Duodenal mucosa (tissue), 2 donors: Measurements from ENCODE around the gene COL27A1.

Experiments
- H3K27ac ChIP-seq: one replicate; pipeline ENCODE4 v1.7.0; 2013; ENCODE audit warnings: low read depth, low read length
- H3K27me3 ChIP-seq, 2 donors: one replicate each; pipeline ENCODE4 v1.7.0; 2013; ENCODE audit warnings: low read length in 2 of 2, control low read depth in 1 of 2; ENCODE audit not compliant: insufficient read depth in 2 of 2, control insufficient read depth in 1 of 2
- H3K36me3 ChIP-seq, 2 donors: one replicate each; pipeline ENCODE4 v1.7.0; 2013; ENCODE audit warnings: low read length in 2 of 2, control low read depth in 1 of 2; ENCODE audit not compliant: insufficient read depth in 2 of 2, control insufficient read depth in 1 of 2
- H3K4me1 ChIP-seq, 2 donors: one replicate each; pipeline ENCODE4 v1.7.0; 2013; ENCODE audit warnings: low read length in 2 of 2, control low read depth in 1 of 2; ENCODE audit not compliant: insufficient read depth in 2 of 2, control insufficient read depth in 1 of 2
- H3K4me3 ChIP-seq, 2 donors: one replicate each; pipeline ENCODE4 v1.7.0; 2013; ENCODE audit warnings: low read length in 2 of 2, low read depth in 1 of 2
- H3K9ac ChIP-seq, 2 donors: one replicate each; pipeline ENCODE4 v1.7.0; 2013; ENCODE audit warnings: low read length in 2 of 2, low read depth in 1 of 2
- H3K9me3 ChIP-seq, 2 donors: one replicate each; pipeline ENCODE4 v1.7.0; 2013; ENCODE audit warnings: low read length in 2 of 2, control low read depth in 1 of 2; ENCODE audit not compliant: control insufficient read depth in 1 of 2

Gene COL27A1

DNA sequence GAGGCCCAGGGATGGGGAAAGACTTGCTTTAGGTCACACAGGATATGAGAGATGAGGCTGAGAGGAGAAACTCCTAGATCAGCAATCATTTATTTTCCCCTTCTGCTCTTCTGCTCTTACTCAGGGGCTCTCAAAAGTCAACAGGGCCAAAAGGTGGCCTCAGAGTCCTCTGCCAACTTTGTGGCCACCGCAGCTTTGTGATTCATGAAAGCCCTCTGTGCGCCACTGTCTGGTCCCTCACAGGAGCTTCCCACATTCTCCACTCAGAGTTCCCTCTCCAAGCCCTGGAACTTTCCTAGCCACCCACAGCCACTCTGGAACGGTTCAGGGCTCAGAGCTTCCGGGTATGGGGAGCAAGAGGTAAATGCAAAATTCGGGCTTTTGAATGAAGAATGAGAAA, 82.4 kb downstream of the COL27A1 start:
- Histone ChIP-seq H3K9ac (no peak overlapping the region), H3K27me3 (no peaks in the 10 kb centered on the region), H3K4me1 (no peaks in the 10 kb centered on the region), H3K36me3 (no peaks in the 10 kb centered on the region), H3K4me3 (no peak overlapping the region), H3K9me3 (no peaks in the 10 kb centered on the region), H3K27ac (no peak overlapping the region)

DNA sequence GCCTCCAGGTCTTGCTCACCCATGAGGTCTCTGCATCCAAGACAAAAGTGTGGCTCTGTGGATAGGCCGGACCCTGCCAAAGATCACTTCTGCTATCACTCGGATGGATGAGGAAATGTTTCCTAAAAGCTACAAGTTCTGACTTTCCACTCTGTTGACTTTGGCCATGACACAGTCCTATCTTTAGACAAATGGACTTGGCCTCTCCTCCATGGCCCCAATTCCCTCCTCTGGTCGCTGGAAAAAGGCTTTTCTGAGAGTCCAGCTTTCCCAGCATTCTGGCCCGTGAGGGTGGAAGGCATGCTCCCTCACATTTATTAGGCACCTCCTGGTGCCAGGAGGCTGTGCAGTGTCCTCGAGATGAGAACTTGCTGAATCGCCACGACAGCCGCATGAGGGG, 83.1 kb downstream of the COL27A1 start:
- H3K4me3 ChIP-seq = no peak overlapping the region
- H3K27me3 ChIP-seq = no peaks in the 10 kb centered on the region
- no peaks in the 10 kb centered on the region for H3K9me3 ChIP-seq
- H3K27ac ChIP-seq = no peak overlapping the region
- no peak overlapping the region for H3K9ac ChIP-seq
- H3K4me1 ChIP-seq = no peaks in the 10 kb centered on the region
- H3K36me3 ChIP-seq = no peaks in the 10 kb centered on the region

DNA sequence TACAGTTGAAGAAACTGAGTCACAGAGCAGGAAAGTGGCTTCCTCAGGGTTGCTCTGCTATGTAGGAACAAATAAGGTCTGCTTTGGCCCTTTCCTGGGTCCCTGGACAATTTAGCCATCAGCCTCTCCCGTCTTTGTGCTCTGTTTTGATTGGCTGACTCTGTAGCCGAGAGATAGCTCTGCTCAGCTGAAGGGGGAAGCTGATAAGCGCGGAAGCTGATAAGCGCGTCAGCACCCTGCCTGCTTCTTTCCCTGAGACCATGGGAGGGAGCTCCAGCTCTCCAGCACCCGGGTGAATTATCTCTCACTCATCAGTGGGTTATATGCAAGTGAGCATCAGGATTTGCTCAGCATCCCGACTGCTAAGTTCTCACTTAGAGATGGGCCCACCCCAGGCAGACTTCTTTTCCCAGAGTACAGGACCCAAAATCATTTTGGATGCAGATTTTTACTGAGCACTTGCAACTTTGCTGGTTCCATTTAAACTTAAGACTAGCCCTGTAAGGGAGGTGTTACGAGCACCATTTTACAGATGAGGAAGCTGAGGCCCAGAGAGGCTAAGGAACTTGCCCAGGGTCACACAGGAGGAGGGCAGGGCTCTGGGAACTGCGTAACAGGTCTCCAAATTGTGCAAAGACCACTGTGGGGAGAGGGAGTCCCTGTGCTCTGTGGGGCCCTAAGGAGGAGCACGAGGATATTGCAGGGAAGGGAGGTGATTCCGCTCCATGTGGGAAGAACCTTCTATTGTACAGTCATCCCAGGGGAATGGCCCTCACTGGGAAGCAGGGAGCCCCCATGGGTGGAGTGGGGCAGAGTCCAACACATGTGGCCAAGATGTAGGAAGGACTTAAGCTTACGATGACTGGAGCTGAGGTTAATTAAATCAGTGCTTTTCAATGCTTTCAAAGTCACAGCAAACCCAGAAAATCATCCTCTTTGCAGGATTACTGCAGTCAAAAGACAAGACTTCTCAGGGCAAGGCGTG, 83.8 kb downstream of the COL27A1 start:
- Histone ChIP-seq H3K9me3 (no peaks in the 10 kb centered on the region), H3K27me3 (no peaks in the 10 kb centered on the region), H3K4me3 (no peak overlapping the region), H3K27ac (no peak overlapping the region), H3K36me3 (no peaks in the 10 kb centered on the region), H3K4me1 (no peaks in the 10 kb centered on the region), H3K9ac (no peak overlapping the region)

DNA sequence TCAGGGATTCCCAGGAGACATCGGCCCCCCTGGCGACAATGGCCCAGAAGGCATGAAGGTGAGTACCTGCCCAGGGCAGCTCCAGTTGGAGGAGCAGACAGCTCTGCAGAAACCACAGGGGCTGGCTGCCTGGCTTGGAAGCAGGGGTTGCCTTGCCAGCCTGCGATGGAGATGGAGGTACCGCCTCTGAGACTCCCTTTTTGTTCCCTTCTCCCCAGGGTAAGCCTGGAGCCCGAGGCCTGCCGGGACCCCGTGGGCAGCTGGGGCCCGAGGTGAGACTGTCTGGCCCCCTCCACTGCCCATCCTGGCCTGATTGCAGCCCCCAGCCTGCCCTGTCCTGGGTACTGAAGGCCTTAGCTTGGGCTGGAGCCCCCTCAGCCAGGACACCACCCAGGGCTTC, 84.9 kb downstream of the COL27A1 start:
- Histone ChIP-seq H3K9ac (no peak overlapping the region), H3K36me3 (no peaks in the 10 kb centered on the region), H3K4me1 (no peaks in the 10 kb centered on the region), H3K9me3 (no peaks in the 10 kb centered on the region), H3K27me3 (no peaks in the 10 kb centered on the region), H3K27ac (no peak overlapping the region), H3K4me3 (no peak overlapping the region)

DNA sequence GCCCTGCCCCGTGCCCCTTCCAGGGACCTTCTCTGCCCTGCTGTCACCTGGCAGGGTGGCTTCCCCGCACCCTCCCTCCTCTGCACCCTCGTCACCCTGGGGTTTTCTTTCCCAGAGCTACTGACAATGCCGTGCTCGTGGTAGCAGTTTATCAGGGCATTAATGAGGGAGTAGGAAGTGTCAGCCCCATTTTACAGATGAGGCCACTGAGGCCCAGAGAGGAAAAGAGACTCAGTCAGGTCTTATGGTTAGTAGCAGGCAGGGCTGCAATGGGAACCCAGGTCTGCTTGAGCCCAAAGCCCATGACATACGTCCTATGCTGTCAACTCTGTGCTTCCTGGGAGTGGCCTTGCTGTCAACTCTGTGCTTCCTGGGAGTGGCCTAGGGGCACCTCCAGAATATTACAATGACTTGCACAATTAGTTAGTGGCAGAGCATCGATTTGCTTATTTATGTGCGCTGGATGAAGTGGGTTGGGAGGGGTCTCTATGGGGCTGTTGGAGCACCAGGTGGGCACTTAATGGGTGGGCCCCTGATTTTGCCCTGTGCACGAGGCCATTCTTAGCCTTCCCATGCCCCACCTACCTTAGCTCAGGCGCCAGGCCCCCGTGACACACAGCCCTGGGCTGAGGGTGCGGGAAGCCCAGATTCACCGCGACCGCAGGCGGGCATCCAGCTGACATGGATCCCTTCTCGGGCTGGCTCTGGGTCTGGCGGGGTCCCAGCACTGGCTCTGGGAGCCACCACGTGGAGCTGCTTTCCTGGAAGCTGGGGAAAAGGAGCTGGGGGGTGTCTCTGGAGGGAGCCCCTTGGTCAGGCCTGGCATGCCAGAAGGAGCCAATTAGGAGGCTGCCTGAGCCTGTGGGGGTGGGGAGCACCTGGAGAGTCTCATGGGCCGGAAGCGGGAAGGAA, 85.6 kb downstream of the COL27A1 start:
- H3K4me3 ChIP-seq = no peak overlapping the region

DNA sequence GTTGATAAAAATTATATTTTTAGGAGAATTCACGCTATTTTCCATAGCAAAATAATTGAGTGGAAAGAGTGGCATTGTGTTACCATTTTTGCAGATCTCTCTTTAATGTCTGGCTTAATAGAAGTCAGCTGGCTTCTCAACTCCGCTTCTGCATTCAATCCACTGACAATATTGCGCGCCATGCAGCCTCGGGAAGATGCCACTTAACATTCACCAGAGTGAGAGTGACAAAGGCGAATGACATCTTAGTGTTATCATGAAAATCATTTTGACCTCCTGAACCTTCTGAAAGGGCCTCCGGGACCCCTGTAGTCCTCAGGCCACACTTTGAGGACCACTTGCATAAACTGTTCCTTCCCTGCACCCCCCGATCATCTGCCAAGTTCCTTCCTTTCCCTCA, 87.5 kb downstream of the COL27A1 start:
- Histone ChIP-seq H3K9me3 (no peaks in the 10 kb centered on the region), H3K36me3 (no peaks in the 10 kb centered on the region), H3K4me1 (no peaks in the 10 kb centered on the region), H3K27ac (no peak overlapping the region), H3K27me3 (no peaks in the 10 kb centered on the region), H3K9ac (no peak overlapping the region), H3K4me3 (no peak overlapping the region)

More for the DNA sequence above, 85.6 kb downstream of the COL27A1 start:
- H3K27me3 ChIP-seq = no peaks in the 10 kb centered on the region
- H3K9ac ChIP-seq = no peak overlapping the region
- H3K4me1 ChIP-seq = no peaks in the 10 kb centered on the region
- H3K9me3 ChIP-seq = no peaks in the 10 kb centered on the region
- H3K27ac ChIP-seq = no peak overlapping the region
- H3K36me3 ChIP-seq = no peaks in the 10 kb centered on the region

DNA sequence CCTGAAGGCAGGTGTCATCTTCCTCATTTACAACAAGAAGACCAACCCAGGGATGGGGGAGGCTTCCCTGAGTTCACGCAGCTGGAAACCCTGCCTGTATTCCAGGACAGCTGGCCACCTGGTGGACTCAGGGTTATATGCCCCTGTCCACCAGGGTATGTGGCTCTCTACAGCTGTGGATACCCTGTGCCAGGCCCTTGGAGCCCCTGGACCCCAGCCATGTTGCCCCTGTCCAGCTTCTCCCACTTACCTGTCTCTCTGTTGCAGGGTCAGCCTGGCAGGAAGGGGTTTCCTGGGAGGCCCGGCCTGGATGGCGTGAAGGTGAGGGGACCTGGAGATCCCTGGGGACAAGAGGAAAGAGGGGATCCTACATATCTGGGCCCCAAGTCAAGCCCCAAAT, 87.9 kb downstream of the COL27A1 start:
- Histone ChIP-seq H3K9me3 (no peaks in the 10 kb centered on the region), H3K27me3 (no peaks in the 10 kb centered on the region), H3K36me3 (no peaks in the 10 kb centered on the region), H3K4me1 (no peaks in the 10 kb centered on the region), H3K9ac (no peak overlapping the region), H3K4me3 (no peak overlapping the region), H3K27ac (no peak overlapping the region)

DNA sequence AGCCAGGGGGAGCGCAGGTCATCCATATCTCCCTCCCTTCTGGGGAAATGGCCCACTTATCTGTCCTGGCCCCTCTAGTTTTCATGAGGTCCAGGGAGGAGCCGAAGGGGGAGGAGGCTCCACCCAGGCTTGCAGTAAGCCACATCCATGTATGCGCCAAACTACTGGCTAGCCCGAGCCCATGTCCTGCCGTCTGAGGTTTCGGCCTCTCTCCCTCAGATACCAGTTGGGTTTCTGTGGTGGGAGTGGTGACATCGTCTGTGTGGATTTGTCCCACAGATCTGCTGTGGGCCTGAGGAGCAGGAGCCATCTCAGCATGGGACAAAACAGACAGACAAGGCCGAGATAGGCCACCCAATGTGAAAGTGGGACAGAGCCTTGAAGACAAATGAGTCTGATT, 89.2 kb downstream of the COL27A1 start:
- no peaks in the 10 kb centered on the region for H3K9me3 ChIP-seq
- H3K4me1 ChIP-seq = no peaks in the 10 kb centered on the region
- H3K27me3 ChIP-seq = no peaks in the 10 kb centered on the region
- no peaks in the 10 kb centered on the region for H3K36me3 ChIP-seq
- no peak overlapping the region for H3K9ac ChIP-seq
- H3K27ac ChIP-seq = no peak overlapping the region
- H3K4me3 ChIP-seq = no peak overlapping the region

DNA sequence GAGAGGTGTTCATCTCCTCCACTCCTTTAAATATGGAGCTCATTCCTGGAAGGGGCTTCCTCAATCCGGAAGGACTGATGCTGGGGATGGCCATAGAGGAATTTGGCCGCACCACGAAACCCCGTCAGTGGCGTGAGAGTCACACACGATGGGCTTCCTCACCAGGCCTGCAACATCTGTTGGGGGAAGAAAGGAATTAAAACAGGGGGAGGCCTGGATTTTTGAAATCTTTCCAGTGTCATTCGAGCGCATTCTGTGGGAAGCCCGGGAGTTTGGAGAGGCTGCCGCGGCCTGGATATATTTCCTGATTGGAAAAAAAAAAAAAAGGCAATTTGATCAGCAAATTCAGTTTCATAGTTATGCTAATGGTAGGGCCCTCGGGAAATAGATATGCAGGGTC, 91.2 kb downstream of the COL27A1 start:
- no peak overlapping the region for H3K9ac ChIP-seq
- H3K9me3 ChIP-seq = no peaks in the 10 kb centered on the region
- H3K4me3 ChIP-seq = no peak overlapping the region
- no peaks in the 10 kb centered on the region for H3K36me3 ChIP-seq
- no peak overlapping the region for H3K27ac ChIP-seq
- no peaks in the 10 kb centered on the region for H3K4me1 ChIP-seq
- no peaks in the 10 kb centered on the region for H3K27me3 ChIP-seq

DNA sequence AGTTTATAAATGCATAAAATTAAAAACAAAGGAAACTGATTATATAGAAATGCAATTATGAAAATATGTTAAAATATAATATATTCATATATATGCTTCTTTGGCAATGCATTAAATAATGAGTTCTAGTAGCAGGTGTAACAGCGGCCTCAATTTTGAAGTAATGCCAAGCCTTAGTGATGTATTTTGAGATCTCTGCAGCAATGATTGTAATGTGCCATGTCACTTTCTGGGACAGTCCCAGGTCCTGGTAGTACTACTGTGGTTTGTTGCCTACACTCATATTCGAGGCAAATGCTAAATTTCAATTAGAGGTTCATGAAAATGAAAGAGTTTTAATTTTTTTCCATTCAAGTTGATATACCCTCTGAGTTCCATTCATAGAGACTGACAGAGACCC, 91.7 kb downstream of the COL27A1 start:
- H3K4me1 ChIP-seq = no peaks in the 10 kb centered on the region
- no peak overlapping the region for H3K27ac ChIP-seq
- no peak overlapping the region for H3K9ac ChIP-seq
- no peaks in the 10 kb centered on the region for H3K9me3 ChIP-seq
- no peak overlapping the region for H3K4me3 ChIP-seq
- H3K27me3 ChIP-seq = no peaks in the 10 kb centered on the region
- no peaks in the 10 kb centered on the region for H3K36me3 ChIP-seq
